Fibroblast of lung (primary cell): ENCODE measurements around the gene MBLAC1. TPM values are rescaled to one million over a fixed set of nuclear protein-coding genes. Genes with fewer than 3 reads are reported as not detected.

Source experiments
- DNase-seq, 2 donors: peaks; one replicate each; pipeline versions ENCODE4 v3.0.0 to v3.0.0-alpha.2; 2010; ENCODE audit warnings: low read depth in 2 of 2
- H2AFZ ChIP-seq: 2 replicates; pipeline ENCODE4 v1.5.1; 2012; ENCODE audit warnings: low read length, control low read depth, inconsistent platforms
- H3K27ac ChIP-seq: 2 replicates; pipeline ENCODE4 v1.5.1; 2011; ENCODE audit warnings: low read length, control low read depth; ENCODE audit not compliant: insufficient read depth
- H3K27me3 ChIP-seq: 2 replicates; pipeline ENCODE4 v1.5.1; 2011; ENCODE audit warnings: mild to moderate bottlenecking, low read length; ENCODE audit not compliant: control insufficient read depth, insufficient read depth
- H3K36me3 ChIP-seq: 2 replicates; pipeline ENCODE4 v1.5.1; 2011; ENCODE audit warnings: low read length; ENCODE audit not compliant: control insufficient read depth, insufficient read depth
- H3K4me1 ChIP-seq: 2 replicates; pipeline ENCODE4 v1.5.1; 2011; ENCODE audit warnings: low read length; ENCODE audit not compliant: control insufficient read depth, insufficient read depth; ENCODE audit errors: extremely low read depth
- H3K4me2 ChIP-seq: 2 replicates; pipeline ENCODE4 v1.5.1; 2011; ENCODE audit warnings: low read length, control low read depth; ENCODE audit not compliant: insufficient read depth; ENCODE audit errors: extremely low read depth
- H3K4me3 ChIP-seq, 4 experiments: fragments of 200-600 bp in 1 of 4; sonication (generic) in 1 of 4; replicated peaks in 1 of 4; 2 replicates each; pipeline ENCODE4 v1.5.1; 2011 to 2016; ENCODE audit warnings: low read length in 4 of 4, low read depth in 3 of 4, mild to moderate bottlenecking in 3 of 4, control low read depth in 2 of 4, inconsistent platforms in 1 of 4, mixed read lengths in 1 of 4; ENCODE audit not compliant: insufficient read depth in 1 of 4; ENCODE audit errors: control extremely low read depth in 1 of 4
- H3K79me2 ChIP-seq: 2 replicates; pipeline ENCODE4 v1.5.1; 2012; ENCODE audit warnings: mild to moderate bottlenecking, low read length, inconsistent platforms; ENCODE audit not compliant: control insufficient read depth, insufficient read depth
- H3K9ac ChIP-seq: 2 replicates; pipeline ENCODE4 v1.5.1; 2011; ENCODE audit warnings: mild to moderate bottlenecking, low read length, control low read depth; ENCODE audit not compliant: insufficient read depth
- H3K9me3 ChIP-seq: 2 replicates; pipeline ENCODE4 v1.5.1; 2012; ENCODE audit warnings: low read depth, low read length; ENCODE audit not compliant: control insufficient read depth, insufficient read depth
- H4K20me1 ChIP-seq: 2 replicates; pipeline ENCODE4 v1.5.1; 2011; ENCODE audit warnings: low read length; ENCODE audit not compliant: control insufficient read depth, insufficient read depth; ENCODE audit errors: extremely low read depth
- EZH2 ChIP-seq: IDR thresholded peaks from 2 replicates; pipeline ENCODE4 v1.5.1; 2012; ENCODE audit warnings: low read length, control low read depth, mild to moderate bottlenecking; ENCODE audit errors: missing control alignments
- polyA plus RNA-seq, 2 donors: library from polyadenylated mRNA; depleted of rRNA in 1 of 2; stranded (reverse) in 1 of 2; unstranded in 1 of 2; fragments of >200 nt; gene quantifications; 2 replicates each; pipeline ENCODE4 v1.2.1, GENCODE V29; 2011 to 2012; ENCODE audit warnings: missing spikeins in 1 of 2
- total RNA-seq: library from RNA; depleted of rRNA; stranded (reverse); fragments of >200 nt; gene quantifications from 2 replicates; pipeline ENCODE4 v1.2.1, GENCODE V29; 2014
- TF ChIP-seq, protein P1 (sequence below), 2 donors: IDR thresholded peaks in 1 of 2; conservative IDR thresholded peaks in 1 of 2; 1 replicate in 1 of 2; 2 replicates in 1 of 2; pipeline ENCODE4 v1.5.1; 2011 to 2012; ENCODE audit warnings: low read length in 2 of 2, control low read depth in 1 of 2, inconsistent platforms in 1 of 2, low read depth in 1 of 2, mild to moderate bottlenecking in 1 of 2

MBLAC1 gene
- total and polyA plus RNA-seq, 2 donors (not counting 1 experiment from before 2014, with no cell fraction given), result 0.75 to 2.5 TPM

DNA sequence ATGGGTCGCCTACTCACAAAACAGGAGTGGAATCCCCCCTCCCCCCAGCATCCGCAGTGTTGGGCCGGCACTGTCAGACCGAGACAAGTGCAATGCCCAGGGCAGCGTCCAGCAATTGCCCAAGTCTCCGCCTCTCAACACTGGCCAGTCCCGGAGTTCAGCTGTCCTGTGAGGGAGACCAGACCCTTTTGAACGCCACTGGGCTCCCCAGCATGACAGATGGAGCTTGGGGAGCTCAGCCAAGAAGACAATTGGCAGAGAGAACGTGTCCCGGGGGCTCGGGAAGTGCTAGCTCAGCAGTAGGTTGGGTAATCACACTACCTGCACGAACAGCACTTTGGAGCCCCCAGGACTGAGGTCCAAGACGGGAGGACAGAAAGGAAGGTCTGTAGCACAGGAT lies 33.3 kb upstream of the MBLAC1 start:
- H2AFZ ChIP-seq, result no peak overlapping the region
- peaks cover 36% of the 10 kb centered on the region for H3K79me2 ChIP-seq
- TF ChIP-seq EZH2, result no peak
- TF ChIP-seq, protein P1, sequence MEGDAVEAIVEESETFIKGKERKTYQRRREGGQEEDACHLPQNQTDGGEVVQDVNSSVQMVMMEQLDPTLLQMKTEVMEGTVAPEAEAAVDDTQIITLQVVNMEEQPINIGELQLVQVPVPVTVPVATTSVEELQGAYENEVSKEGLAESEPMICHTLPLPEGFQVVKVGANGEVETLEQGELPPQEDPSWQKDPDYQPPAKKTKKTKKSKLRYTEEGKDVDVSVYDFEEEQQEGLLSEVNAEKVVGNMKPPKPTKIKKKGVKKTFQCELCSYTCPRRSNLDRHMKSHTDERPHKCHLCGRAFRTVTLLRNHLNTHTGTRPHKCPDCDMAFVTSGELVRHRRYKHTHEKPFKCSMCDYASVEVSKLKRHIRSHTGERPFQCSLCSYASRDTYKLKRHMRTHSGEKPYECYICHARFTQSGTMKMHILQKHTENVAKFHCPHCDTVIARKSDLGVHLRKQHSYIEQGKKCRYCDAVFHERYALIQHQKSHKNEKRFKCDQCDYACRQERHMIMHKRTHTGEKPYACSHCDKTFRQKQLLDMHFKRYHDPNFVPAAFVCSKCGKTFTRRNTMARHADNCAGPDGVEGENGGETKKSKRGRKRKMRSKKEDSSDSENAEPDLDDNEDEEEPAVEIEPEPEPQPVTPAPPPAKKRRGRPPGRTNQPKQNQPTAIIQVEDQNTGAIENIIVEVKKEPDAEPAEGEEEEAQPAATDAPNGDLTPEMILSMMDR (conservative IDR thresholded peaks at IDR 0.05 in 1 of 2, IDR thresholded peaks at IDR 0.05 in 1 of 2; ENCODE audit: low read depth in 1 of 2, low read length in 2 of 2), result no peak
- peak overlapping the region; percentile 53 for H3K27ac ChIP-seq
- no peak for DNase-seq
- H3K4me3 ChIP-seq, result no peak overlapping the region
- no peak overlapping the region for H3K9ac ChIP-seq
- no peaks in the 10 kb centered on the region for H4K20me1 ChIP-seq
- H3K9me3 ChIP-seq, result no peaks in the 10 kb centered on the region
- peaks cover 15% of the 10 kb centered on the region for H3K4me1 ChIP-seq
- no peak overlapping the region for H3K4me2 ChIP-seq
- H3K27me3 ChIP-seq, result no peaks in the 10 kb centered on the region
- peaks cover 61% of the 10 kb centered on the region for H3K36me3 ChIP-seq

DNA sequence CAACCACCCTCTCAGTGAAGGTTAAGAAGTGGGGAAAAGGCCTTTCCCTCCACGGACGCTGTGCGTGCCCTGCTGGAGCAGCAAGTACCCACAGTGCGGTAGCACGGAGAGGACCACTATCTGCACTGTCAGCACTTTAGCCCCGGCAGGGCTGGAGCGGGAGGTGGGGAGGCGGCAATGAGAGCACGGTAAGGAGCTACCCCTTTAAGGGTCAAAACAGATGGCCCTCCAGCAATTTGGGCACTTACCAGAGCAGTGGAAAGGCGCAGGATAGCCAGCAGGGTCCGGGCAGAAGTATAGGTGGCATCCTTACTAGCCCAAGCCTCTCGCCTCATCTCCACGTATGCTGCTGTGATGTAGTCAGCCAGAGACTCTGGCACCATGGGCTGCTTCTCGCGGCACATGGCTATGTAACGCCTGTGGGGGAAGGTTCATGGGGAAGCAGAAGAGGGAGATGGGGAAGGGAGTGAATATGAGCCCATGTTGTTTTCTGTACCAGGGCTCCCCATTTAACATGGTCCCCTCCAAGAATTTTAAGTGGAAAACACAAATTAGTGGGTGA lies 32.8 kb upstream of the MBLAC1 start:
- H2AFZ ChIP-seq, result no peak overlapping the region
- TF ChIP-seq EZH2, result no peak
- TF ChIP-seq, protein P1 (conservative IDR thresholded peaks at IDR 0.05 in 1 of 2, IDR thresholded peaks at IDR 0.05 in 1 of 2; ENCODE audit: low read depth in 1 of 2, low read length in 2 of 2), result no peak
- no peak overlapping the region for H3K9ac ChIP-seq
- no peak overlapping the region for H3K4me2 ChIP-seq
- H4K20me1 ChIP-seq, result no peaks in the 10 kb centered on the region
- no peak for DNase-seq
- H3K4me1 ChIP-seq, result peaks cover 13% of the 10 kb centered on the region
- H3K79me2 ChIP-seq, result peaks cover 37% of the 10 kb centered on the region
- no peaks in the 10 kb centered on the region for H3K9me3 ChIP-seq
- peaks cover 63% of the 10 kb centered on the region for H3K36me3 ChIP-seq
- H3K27ac ChIP-seq, result peak overlapping the region; percentile 53
- no peaks in the 10 kb centered on the region for H3K27me3 ChIP-seq
- H3K4me3 ChIP-seq, result no peak overlapping the region

DNA sequence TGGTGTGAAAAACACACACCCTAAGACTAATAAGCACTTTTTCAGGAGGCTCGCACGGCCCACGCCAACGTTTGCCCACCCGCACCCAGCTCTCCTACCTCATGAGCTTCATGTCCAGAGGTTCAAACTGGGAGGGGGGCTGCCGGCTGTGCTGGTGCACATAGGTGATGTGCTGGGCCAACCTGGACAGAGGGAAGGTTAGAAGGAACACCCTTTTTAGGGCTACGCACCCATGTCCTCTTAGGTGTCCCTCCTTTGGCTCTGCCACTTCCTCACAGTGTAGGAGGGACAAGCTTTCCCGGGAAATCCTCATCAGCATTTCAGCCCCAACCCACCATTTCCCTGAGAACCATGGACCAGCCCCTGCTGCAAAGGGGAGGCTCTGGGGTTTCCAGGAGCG lies 31.5 kb upstream of the MBLAC1 start:
- peaks cover 6% of the 10 kb centered on the region for H3K4me1 ChIP-seq
- H3K27ac ChIP-seq, result no peak overlapping the region
- H3K36me3 ChIP-seq, result peaks cover 65% of the 10 kb centered on the region
- no peaks in the 10 kb centered on the region for H3K9me3 ChIP-seq
- H3K4me3 ChIP-seq, result no peak overlapping the region
- H3K27me3 ChIP-seq, result no peaks in the 10 kb centered on the region
- H2AFZ ChIP-seq, result no peak overlapping the region
- TF ChIP-seq, protein P1 (conservative IDR thresholded peaks at IDR 0.05 in 1 of 2, IDR thresholded peaks at IDR 0.05 in 1 of 2; ENCODE audit: low read depth in 1 of 2, low read length in 2 of 2), result no peak
- no peak for TF ChIP-seq EZH2
- no peak overlapping the region for H3K4me2 ChIP-seq
- no peaks in the 10 kb centered on the region for H4K20me1 ChIP-seq
- H3K9ac ChIP-seq, result no peak overlapping the region
- H3K79me2 ChIP-seq, result peaks cover 43% of the 10 kb centered on the region
- no peak for DNase-seq
